GM23338 (cell line): Measurements from ENCODE around the gene RNF103. TPM values are rescaled to one million over a fixed set of nuclear protein-coding genes. Genes with fewer than 3 reads are reported as not detected.

Experiments
- ATAC-seq: fragments of 200-7000 bp; cut with Tn5 transposase; 3 replicates; pipeline ENCODE4 v1.9.1; 2020
- DNase-seq: peaks from one replicate; pipeline ENCODE4 v3.0.0-alpha.2; 2015; ENCODE audit warnings: low spot score
- H2AFZ ChIP-seq: fragments of 200-600 bp; sonication (generic); 2 replicates; pipeline ENCODE4 v1.8.0; 2016; ENCODE audit warnings: antibody characterized with exemption, mild to moderate bottlenecking, moderate library complexity
- H3F3A ChIP-seq: fragments of 200-600 bp; sonication (generic); replicated peaks from 2 replicates; pipeline ENCODE4 v1.8.0; 2017; ENCODE audit warnings: antibody characterized with exemption, mixed run types, low read depth
- H3K27ac ChIP-seq: fragments of 200-600 bp; sonication (generic); 2 replicates; pipeline ENCODE4 v1.6.1; 2016; ENCODE audit warnings: low read depth
- H3K27me3 ChIP-seq: fragments of 200-600 bp; sonication (generic); 2 replicates; pipeline ENCODE4 v1.8.0; 2016; ENCODE audit warnings: mild to moderate bottlenecking, mixed run types, moderate library complexity; ENCODE audit not compliant: insufficient read depth
- H3K36me3 ChIP-seq: fragments of 200-600 bp; sonication (generic); 2 replicates; pipeline ENCODE4 v1.8.0; 2016; ENCODE audit warnings: mild to moderate bottlenecking; ENCODE audit not compliant: insufficient read depth
- H3K4me1 ChIP-seq: fragments of 200-600 bp; sonication (generic); 2 replicates; pipeline ENCODE4 v1.8.0; 2016; ENCODE audit warnings: mild to moderate bottlenecking, moderate library complexity; ENCODE audit not compliant: insufficient read depth
- H3K4me2 ChIP-seq: fragments of 200-600 bp; sonication (generic); 2 replicates; pipeline ENCODE4 v1.7.1; 2017; ENCODE audit warnings: mixed run types
- H3K4me3 ChIP-seq: fragments of 200-600 bp; sonication (generic); 2 replicates; pipeline ENCODE4 v1.6.1; 2016; ENCODE audit warnings: mixed run types
- H3K79me2 ChIP-seq: fragments of 200-600 bp; sonication (generic); replicated peaks from 2 replicates; pipeline ENCODE4 v1.8.0; 2017; ENCODE audit warnings: mild to moderate bottlenecking; ENCODE audit not compliant: insufficient read depth
- H3K9me2 ChIP-seq: fragments of 200-600 bp; sonication (generic); 2 replicates; pipeline ENCODE4 v1.8.0; 2017; ENCODE audit not compliant: insufficient read depth
- H4K20me1 ChIP-seq: fragments of 200-600 bp; sonication (generic); replicated peaks from 2 replicates; pipeline ENCODE4 v1.8.0; 2017; ENCODE audit warnings: mild to moderate bottlenecking; ENCODE audit not compliant: insufficient read depth
- H3K27ac Mint-ChIP-seq: 2 replicates; pipeline ENCODE4 v1.8.0; 2020; ENCODE audit warnings: inconsistent platforms, mild to moderate bottlenecking, moderate library complexity, mixed read lengths
- H3K27me3 Mint-ChIP-seq: 3 replicates; pipeline ENCODE4 v1.8.0; 2022; ENCODE audit warnings: low read depth, mild to moderate bottlenecking, moderate library complexity, mixed read lengths, inconsistent platforms; ENCODE audit not compliant: insufficient read depth, poor library complexity
- H3K36me3 Mint-ChIP-seq: 3 replicates; pipeline ENCODE4 v1.8.0; 2021; ENCODE audit warnings: low read depth, mild to moderate bottlenecking, inconsistent platforms, moderate library complexity, mixed read lengths
- H3K4me1 Mint-ChIP-seq: 3 replicates; pipeline ENCODE4 v1.8.0; 2020; ENCODE audit warnings: mild to moderate bottlenecking, inconsistent platforms, mixed read lengths
- H3K4me3 Mint-ChIP-seq: 3 replicates; pipeline ENCODE4 v1.8.0; 2021; ENCODE audit warnings: moderate library complexity, mild to moderate bottlenecking, inconsistent platforms, mixed read lengths
- H3K9me3 Mint-ChIP-seq: 3 replicates; pipeline ENCODE4 v1.8.0; 2020; ENCODE audit warnings: moderate library complexity, mild to moderate bottlenecking, inconsistent platforms, mixed read lengths
- CREB1 ChIP-seq: fragments of 250-450 bp; sonication (Bioruptor Pico); IDR thresholded peaks from 2 replicates; pipeline ENCODE4 v1.5.0; 2020; ENCODE audit warnings: low read depth, mild to moderate bottlenecking, moderate library complexity
- ETS1 ChIP-seq: IDR thresholded peaks from 2 replicates; pipeline ENCODE4 v1.6.1; 2016; ENCODE audit warnings: antibody characterized with exemption
- EZH2 ChIP-seq: fragments of 200-600 bp; sonication (generic); IDR thresholded peaks from one replicate; pipeline ENCODE4 v1.8.0; 2017; ENCODE audit warnings: antibody characterized with exemption, mild to moderate bottlenecking, low read depth; ENCODE audit not compliant: unreplicated experiment
- EZH2phosphoT487 ChIP-seq: fragments of 200-600 bp; sonication (generic); IDR thresholded peaks from one replicate; pipeline ENCODE4 v1.8.1; 2018; ENCODE audit warnings: antibody characterized with exemption; ENCODE audit not compliant: unreplicated experiment
- JUNB ChIP-seq: IDR thresholded peaks from one replicate; pipeline ENCODE4 v1.6.1; 2016; ENCODE audit warnings: antibody characterized with exemption; ENCODE audit not compliant: unreplicated experiment
- NANOG ChIP-seq: IDR thresholded peaks from 2 replicates; pipeline ENCODE4 v1.6.1; 2016; ENCODE audit warnings: antibody characterized with exemption, borderline replicate concordance
- POLR2AphosphoS5 ChIP-seq: IDR thresholded peaks from 2 replicates; pipeline ENCODE4 v1.6.1; 2016; ENCODE audit warnings: antibody characterized with exemption, low read depth
- STAT1 ChIP-seq: IDR thresholded peaks from one replicate; pipeline ENCODE4 v1.6.1; 2016; ENCODE audit warnings: antibody characterized with exemption; ENCODE audit not compliant: unreplicated experiment
- ZNF114 ChIP-seq: fragments of 250-450 bp; sonication (Bioruptor Pico); IDR thresholded peaks from 2 replicates; pipeline ENCODE4 v1.5.0; 2020; ENCODE audit warnings: mild to moderate bottlenecking, moderate library complexity
- ZNF331 ChIP-seq: fragments of 250-450 bp; sonication (Bioruptor Pico); IDR thresholded peaks from 2 replicates; pipeline ENCODE4 v1.5.0; 2020; ENCODE audit warnings: low read depth, mild to moderate bottlenecking, moderate library complexity
- polyA plus RNA-seq: library from polyadenylated mRNA; unstranded; fragments of >200 nt; fragmentation: Nextera tagmentation; extraction: Ambion mirVana; gene quantifications from 2 replicates; pipeline ENCODE4 v1.2.1, GENCODE V29; 2016
- total RNA-seq: library from RNA; depleted of rRNA; stranded (reverse); fragments of >200 nt; shearing (Covaris generic); gene quantifications from 2 replicates; pipeline ENCODE4 v1.2.3, GENCODE V29; 2014
- TF ChIP-seq, protein P1 (sequence below): IDR thresholded peaks from one replicate; pipeline ENCODE4 v1.6.1; 2018; ENCODE audit warnings: antibody characterized with exemption; ENCODE audit not compliant: unreplicated experiment
- TF ChIP-seq, protein P2 (sequence below), 2 experiments: fragments of 200-600 bp in 1 of 2; sonication (generic) in 1 of 2; conservative IDR thresholded peaks; 2 replicates each; pipeline versions ENCODE4 v1.5.1 to v1.6.1; 2016 to 2017; ENCODE audit warnings: antibody characterized with exemption in 2 of 2, low read depth in 2 of 2, mild to moderate bottlenecking in 2 of 2, moderate library complexity in 1 of 2
- TF ChIP-seq, protein P3 (sequence below): fragments of 250-450 bp; sonication (Bioruptor Pico); IDR thresholded peaks from 2 replicates; pipeline ENCODE4 v1.5.0; 2020; ENCODE audit warnings: mild to moderate bottlenecking, moderate library complexity

Gene RNF103
- total and polyA plus RNA-seq, 2 experiments from 2014 or later, result 3.8 to 5.9 TPM

DNA sequence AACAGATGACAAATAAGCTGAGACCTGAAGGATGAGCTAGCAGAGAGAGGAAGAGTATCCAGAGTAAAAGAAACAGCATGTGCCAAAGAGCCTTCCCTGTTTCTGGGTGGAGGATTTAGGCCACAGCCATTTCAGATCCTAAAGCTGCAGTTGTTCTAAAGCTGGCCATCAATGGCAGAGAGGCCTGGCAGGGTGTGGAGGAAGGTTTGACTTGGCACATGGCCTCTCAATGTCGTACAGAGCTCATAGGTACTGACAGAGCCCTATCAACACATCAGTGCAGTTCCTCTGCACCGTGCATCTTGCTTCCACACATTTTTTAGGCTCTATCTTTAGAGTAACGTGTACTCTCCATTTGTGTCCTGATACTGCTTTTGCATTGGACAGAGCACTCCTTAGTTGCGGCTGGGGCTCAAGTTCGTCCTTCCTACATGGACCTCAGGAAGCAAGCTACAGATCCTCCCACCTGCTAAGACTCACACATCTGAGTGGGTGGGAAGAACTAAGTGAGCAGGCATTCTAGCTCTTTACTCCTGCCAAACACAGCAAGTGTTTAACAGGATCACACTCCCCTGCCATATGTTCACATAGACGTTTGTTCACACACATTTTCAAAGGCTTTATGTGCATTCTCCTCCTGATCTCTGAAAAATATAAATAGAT is 57.4 kb downstream of the RNF103 start:
- H3K9me2 ChIP-seq, result peaks cover 11% of the 10 kb centered on the region
- peaks cover 5% of the 10 kb centered on the region; the same call in 1 of the 2 replicates for H3K27me3 ChIP-seq
- H3K4me3 Mint-ChIP-seq, result no peak overlapping the region
- H3F3A ChIP-seq, result no peaks in the 10 kb centered on the region
- H3K79me2 ChIP-seq, result peaks cover 13% of the 10 kb centered on the region
- no peaks in the 10 kb centered on the region; the same call in 2 of the 3 replicates for H3K36me3 Mint-ChIP-seq
- H3K4me1 ChIP-seq, result peaks cover 9% of the 10 kb centered on the region
- H2AFZ ChIP-seq, result peak overlapping the region; percentile 63; the same call in 1 of the 2 replicates
- no peaks in the 10 kb centered on the region; the same call in 1 of the 2 replicates for H4K20me1 ChIP-seq
- peaks cover 13% of the 10 kb centered on the region for H3K27me3 Mint-ChIP-seq
- H3K4me1 Mint-ChIP-seq, result peaks cover 4% of the 10 kb centered on the region; the same call in 1 of the 3 replicates
- H3K9me3 Mint-ChIP-seq, result peaks cover 6% of the 10 kb centered on the region; the same call in 2 of the 3 replicates
- ATAC-seq, result no peak
- no peaks in the 10 kb centered on the region for H3K36me3 ChIP-seq
- no peak overlapping the region for H3K4me2 ChIP-seq
- DNase-seq, result no peak
- no peak overlapping the region for H3K27ac Mint-ChIP-seq
- H3K4me3 ChIP-seq, result no peak overlapping the region
- no peak overlapping the region for H3K27ac ChIP-seq
- TF ChIP-seq CREB1 (CRISPR knock-in tag) (no peak), ZNF331 (CRISPR knock-in tag) (no peak), ETS1 (no peak), EZH2phosphoT487 (no peak), ZNF114 (CRISPR knock-in tag) (no peak), JUNB (no peak), POLR2AphosphoS5 (no peak), NANOG (no peak), EZH2 (no peak), STAT1 (no peak)
- TF ChIP-seq, protein P1, sequence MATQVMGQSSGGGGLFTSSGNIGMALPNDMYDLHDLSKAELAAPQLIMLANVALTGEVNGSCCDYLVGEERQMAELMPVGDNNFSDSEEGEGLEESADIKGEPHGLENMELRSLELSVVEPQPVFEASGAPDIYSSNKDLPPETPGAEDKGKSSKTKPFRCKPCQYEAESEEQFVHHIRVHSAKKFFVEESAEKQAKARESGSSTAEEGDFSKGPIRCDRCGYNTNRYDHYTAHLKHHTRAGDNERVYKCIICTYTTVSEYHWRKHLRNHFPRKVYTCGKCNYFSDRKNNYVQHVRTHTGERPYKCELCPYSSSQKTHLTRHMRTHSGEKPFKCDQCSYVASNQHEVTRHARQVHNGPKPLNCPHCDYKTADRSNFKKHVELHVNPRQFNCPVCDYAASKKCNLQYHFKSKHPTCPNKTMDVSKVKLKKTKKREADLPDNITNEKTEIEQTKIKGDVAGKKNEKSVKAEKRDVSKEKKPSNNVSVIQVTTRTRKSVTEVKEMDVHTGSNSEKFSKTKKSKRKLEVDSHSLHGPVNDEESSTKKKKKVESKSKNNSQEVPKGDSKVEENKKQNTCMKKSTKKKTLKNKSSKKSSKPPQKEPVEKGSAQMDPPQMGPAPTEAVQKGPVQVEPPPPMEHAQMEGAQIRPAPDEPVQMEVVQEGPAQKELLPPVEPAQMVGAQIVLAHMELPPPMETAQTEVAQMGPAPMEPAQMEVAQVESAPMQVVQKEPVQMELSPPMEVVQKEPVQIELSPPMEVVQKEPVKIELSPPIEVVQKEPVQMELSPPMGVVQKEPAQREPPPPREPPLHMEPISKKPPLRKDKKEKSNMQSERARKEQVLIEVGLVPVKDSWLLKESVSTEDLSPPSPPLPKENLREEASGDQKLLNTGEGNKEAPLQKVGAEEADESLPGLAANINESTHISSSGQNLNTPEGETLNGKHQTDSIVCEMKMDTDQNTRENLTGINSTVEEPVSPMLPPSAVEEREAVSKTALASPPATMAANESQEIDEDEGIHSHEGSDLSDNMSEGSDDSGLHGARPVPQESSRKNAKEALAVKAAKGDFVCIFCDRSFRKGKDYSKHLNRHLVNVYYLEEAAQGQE, result no peak
- TF ChIP-seq, protein P2, sequence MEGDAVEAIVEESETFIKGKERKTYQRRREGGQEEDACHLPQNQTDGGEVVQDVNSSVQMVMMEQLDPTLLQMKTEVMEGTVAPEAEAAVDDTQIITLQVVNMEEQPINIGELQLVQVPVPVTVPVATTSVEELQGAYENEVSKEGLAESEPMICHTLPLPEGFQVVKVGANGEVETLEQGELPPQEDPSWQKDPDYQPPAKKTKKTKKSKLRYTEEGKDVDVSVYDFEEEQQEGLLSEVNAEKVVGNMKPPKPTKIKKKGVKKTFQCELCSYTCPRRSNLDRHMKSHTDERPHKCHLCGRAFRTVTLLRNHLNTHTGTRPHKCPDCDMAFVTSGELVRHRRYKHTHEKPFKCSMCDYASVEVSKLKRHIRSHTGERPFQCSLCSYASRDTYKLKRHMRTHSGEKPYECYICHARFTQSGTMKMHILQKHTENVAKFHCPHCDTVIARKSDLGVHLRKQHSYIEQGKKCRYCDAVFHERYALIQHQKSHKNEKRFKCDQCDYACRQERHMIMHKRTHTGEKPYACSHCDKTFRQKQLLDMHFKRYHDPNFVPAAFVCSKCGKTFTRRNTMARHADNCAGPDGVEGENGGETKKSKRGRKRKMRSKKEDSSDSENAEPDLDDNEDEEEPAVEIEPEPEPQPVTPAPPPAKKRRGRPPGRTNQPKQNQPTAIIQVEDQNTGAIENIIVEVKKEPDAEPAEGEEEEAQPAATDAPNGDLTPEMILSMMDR (conservative IDR thresholded peaks at IDR 0.05; ENCODE audit: low read depth in 2 of 2), result no peak
- TF ChIP-seq, protein P3, sequence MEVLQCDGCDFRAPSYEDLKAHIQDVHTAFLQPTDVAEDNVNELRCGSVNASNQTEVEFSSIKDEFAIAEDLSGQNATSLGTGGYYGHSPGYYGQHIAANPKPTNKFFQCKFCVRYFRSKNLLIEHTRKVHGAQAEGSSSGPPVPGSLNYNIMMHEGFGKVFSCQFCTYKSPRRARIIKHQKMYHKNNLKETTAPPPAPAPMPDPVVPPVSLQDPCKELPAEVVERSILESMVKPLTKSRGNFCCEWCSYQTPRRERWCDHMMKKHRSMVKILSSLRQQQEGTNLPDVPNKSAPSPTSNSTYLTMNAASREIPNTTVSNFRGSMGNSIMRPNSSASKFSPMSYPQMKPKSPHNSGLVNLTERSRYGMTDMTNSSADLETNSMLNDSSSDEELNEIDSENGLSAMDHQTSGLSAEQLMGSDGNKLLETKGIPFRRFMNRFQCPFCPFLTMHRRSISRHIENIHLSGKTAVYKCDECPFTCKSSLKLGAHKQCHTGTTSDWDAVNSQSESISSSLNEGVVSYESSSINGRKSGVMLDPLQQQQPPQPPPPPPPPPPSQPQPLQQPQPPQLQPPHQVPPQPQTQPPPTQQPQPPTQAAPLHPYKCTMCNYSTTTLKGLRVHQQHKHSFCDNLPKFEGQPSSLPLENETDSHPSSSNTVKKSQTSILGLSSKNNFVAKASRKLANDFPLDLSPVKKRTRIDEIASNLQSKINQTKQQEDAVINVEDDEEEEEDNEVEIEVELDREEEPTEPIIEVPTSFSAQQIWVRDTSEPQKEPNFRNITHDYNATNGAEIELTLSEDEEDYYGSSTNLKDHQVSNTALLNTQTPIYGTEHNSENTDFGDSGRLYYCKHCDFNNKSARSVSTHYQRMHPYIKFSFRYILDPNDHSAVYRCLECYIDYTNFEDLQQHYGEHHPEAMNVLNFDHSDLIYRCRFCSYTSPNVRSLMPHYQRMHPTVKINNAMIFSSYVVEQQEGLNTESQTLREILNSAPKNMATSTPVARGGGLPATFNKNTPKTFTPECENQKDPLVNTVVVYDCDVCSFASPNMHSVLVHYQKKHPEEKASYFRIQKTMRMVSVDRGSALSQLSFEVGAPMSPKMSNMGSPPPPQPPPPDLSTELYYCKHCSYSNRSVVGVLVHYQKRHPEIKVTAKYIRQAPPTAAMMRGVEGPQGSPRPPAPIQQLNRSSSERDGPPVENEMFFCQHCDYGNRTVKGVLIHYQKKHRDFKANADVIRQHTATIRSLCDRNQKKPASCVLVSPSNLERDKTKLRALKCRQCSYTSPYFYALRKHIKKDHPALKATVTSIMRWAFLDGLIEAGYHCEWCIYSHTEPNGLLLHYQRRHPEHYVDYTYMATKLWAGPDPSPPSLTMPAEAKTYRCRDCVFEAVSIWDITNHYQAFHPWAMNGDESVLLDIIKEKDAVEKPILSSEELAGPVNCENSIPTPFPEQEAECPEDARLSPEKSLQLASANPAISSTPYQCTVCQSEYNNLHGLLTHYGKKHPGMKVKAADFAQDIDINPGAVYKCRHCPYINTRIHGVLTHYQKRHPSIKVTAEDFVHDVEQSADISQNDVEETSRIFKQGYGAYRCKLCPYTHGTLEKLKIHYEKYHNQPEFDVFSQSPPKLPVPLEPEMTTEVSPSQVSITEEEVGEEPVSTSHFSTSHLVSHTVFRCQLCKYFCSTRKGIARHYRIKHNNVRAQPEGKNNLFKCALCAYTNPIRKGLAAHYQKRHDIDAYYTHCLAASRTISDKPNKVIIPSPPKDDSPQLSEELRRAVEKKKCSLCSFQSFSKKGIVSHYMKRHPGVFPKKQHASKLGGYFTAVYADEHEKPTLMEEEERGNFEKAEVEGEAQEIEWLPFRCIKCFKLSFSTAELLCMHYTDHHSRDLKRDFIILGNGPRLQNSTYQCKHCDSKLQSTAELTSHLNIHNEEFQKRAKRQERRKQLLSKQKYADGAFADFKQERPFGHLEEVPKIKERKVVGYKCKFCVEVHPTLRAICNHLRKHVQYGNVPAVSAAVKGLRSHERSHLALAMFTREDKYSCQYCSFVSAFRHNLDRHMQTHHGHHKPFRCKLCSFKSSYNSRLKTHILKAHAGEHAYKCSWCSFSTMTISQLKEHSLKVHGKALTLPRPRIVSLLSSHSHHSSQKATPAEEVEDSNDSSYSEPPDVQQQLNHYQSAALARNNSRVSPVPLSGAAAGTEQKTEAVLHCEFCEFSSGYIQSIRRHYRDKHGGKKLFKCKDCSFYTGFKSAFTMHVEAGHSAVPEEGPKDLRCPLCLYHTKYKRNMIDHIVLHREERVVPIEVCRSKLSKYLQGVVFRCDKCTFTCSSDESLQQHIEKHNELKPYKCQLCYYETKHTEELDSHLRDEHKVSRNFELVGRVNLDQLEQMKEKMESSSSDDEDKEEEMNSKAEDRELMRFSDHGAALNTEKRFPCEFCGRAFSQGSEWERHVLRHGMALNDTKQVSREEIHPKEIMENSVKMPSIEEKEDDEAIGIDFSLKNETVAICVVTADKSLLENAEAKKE (CRISPR knock-in tag), result no peak
